HG02678 (cell line): ENCODE measurements around the gene KLRG1.

Experiments used
- ATAC-seq: cut with Tn5 transposase; IDR thresholded peaks from one replicate; pipeline ENCODE4 v1.9.1; 2021; ENCODE audit warnings: mild to moderate bottlenecking, moderate library complexity; ENCODE audit not compliant: unreplicated experiment

KLRG1 gene

DNA sequence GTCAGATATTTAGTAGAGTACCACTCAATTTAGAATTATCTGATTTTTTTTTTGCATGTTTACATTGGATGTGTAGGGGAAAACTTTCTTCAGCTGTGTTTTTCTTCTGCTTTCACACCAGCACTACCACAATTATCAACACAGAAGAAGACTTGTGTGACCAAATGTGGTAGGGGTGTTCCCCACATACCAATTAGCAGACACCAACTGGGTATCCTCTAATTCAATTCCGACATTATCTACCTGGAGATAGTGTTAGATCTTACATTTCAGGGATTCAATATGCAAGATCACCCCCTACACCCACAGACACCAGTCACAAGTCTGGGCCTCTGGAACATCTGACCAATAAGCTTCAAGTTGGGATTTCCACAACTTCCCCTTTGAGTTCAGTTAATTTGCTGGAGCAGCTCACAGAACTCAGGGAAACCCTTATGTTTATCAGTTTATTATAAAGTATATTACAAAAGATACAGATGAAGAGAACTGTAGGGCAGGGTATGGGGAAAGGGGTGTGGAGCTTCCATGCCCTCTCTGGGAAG lies 4.1 kb upstream of the KLRG1 start:
- no peak for ATAC-seq

GRCh38 chr12:8987163-8987562 lies 2.2 kb upstream of the KLRG1 start:
- ATAC-seq, result no peak

DNA sequence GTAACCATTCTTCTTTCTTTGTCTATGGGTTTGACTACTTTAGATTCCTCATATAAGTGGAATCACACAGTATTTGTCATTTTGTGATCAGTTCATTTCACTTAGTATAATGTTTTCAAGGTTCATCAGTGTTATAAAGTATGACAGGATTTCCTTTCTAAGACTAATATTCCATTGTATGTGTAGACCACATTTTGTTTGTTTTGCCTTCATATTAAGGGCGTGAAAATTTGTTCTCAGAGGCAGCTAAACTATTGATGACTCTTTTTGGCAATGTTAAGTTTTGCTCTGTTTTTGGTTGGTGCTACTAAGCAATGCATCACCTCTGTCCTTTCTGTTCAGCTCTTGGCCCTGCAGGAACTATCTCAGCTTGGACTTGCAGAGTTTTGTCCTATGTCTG lies 1.7 kb upstream of the KLRG1 start:
- no peak for ATAC-seq

DNA sequence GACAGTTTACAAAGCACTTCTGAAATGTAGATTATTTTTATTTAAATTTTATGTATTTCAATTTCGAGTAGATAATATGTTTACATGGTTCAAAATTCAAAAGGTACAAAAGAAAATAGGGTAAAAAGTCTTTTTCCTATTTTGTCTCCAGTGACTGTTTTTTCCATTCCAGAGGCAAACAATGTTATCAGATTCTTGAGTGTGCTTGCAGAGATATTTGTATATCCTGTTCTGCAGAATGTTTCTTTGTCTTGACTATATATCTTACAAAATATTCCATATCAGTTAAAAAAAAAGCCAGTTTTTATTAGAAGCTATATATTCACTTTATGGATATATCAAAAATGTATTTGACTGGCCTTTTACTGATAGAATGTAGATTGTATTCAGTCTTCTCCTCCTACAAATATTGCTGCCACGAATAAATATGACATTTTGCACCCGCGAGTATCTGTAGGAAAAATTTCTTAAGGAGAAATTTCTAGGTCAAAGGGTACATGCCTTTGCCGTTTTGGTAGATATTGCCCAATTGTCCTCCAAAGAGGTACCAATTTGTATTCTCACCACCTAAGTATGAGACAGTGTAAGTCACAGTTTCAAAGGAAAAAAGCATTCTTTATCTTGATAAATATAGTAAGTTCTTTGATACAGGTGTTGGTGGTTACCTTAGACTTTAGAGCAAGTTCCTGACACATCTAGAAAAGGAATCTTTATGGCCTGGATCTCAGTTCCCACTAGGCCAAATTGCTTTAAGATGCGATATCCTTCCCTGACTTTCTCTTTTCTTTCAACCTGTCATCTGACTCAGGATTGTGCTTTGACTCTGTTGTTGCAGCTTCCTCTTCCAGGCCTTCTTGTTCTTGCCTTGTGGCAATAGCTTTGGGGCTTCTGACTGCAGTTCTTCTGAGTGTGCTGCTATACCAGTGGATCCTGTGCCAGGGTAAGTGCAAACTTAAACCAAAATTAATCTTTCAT lies 2.3 kb downstream of the KLRG1 start:
- no peak for ATAC-seq

GRCh38 chr12:8993827-8994226 lies 4.5 kb downstream of the KLRG1 start:
- ATAC-seq, result no peak

GRCh38 chr12:8995021-8995775 lies 5.9 kb downstream of the KLRG1 start:
- no peak for ATAC-seq

GRCh38 chr12:8996682-8997405 lies 7.5 kb downstream of the KLRG1 start:
- peak; percentile 96 for ATAC-seq

- no peak for ATAC-seq
These were observed 11.9 kb downstream of the KLRG1 start for GRCh38 chr12:9001233-9001632.

DNA sequence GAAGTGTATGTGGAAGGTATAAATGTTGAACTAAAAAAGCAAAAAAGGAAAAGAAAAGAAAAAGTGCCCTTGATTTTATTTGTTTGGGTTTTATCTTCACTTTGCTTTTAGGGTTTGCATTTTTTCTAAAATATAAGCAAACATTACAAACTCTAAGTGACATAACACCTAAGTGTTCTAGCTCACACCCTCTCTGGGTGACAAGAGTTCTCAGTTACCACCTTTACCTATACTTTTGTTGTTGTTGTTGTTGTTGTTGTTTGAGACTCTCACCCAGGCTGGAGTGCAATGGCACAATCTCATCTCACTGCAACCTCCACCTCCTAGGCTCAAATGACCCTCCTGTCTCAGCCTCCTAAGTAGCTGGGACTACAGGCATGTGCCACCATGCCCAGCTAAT lies 13.0 kb downstream of the KLRG1 start:
- no peak for ATAC-seq

- no peak for ATAC-seq
These were observed 33.2 kb downstream of the KLRG1 start for GRCh38 chr12:9022592-9022991.

DNA sequence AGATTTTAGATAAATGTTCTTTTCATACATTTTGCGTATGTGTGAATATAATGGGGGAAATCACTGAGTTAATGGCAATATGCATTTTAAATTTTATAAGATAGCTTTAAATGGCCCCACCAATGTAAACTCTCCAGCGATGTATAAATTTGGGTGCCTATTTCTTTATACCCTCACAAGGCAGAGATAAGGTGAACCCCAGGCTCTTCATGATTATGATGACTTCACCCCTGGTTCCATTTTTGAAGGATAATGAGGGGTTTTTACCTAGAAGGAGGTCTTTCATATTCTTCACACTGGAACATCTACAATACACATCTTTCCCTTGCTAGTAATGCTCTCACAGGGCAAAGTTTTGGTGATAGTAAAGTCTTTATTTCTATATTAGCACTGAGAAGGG lies 35.2 kb downstream of the KLRG1 start:
- no peak for ATAC-seq

DNA sequence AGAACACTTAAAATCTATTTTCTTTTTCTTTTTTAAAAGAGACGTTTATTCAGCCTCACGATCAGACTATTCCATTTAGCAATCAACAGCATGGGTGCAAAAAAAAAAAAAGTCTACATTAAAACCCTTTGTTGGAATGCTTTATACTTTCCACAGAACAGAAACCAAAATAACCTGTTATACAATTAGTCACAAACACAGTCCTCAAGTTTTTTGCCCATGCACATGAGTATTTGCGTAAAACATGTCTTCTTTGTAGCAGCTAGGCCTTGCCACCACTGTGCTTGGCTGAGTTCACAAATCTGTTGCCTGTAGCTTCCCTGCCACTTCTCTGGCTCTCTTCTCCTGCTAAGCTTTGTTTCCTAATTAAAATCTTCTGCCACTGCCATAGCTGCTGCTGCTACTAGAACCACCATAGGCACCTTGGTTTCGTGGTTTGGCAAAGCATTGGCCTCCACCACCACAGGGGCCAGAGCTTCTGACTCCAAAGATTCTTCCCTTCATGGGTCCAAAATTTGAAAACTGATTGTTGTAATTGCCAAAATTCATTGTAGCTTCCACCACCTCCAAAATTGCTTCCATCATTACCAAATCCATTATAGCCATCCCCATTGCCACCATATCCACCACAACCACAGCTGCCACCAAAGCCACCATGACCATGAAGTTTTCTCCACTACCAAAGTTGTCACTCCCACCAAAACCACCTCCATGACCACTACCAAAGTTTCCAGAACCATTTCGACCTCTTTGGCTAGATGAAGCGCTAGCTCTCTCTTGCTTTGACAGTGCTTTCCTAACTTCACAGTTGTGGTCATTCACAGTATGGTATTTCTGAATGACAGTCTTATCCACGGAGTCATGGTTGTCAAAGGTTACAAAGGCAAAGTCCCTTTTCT lies 38.1 kb downstream of the KLRG1 start:
- no peak for ATAC-seq

GRCh38 chr12:9030776-9031175 lies 41.4 kb downstream of the KLRG1 start:
- ATAC-seq, result no peak

- no peak for ATAC-seq
These were observed 43.0 kb downstream of the KLRG1 start for GRCh38 chr12:9032202-9032964.

DNA sequence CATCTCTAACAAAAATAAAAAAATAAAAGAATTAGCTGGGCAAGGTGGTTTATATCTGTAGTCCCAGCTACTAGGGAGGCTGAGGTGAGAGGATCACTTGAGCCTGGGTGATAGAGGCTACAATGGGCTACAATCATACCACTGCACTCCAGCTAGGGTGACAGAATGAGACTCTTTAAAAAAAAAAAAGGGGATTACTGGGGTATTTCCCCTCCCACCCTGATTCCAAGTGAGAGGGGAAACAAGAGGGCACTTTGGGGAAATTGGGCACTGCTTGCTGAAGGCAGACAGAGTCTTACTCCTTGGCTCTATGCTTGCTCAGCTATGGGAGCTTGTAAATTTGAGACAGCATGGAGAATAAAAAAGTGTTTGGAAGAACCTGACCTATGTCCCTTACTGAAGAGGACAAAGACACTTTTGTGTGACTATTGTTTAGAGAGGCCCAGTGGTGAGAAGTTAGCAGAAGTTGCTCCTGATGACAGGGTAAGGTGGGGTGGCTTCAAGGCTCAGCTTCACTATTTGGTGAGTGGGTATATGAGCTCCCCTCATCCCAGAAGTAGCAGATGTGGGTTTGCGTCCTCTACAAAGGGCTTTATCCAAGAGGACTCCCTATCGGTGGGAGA lies 44.0 kb downstream of the KLRG1 start:
- ATAC-seq, result no peak

GRCh38 chr12:9034095-9034494 lies 44.7 kb downstream of the KLRG1 start:
- ATAC-seq, result no peak

DNA sequence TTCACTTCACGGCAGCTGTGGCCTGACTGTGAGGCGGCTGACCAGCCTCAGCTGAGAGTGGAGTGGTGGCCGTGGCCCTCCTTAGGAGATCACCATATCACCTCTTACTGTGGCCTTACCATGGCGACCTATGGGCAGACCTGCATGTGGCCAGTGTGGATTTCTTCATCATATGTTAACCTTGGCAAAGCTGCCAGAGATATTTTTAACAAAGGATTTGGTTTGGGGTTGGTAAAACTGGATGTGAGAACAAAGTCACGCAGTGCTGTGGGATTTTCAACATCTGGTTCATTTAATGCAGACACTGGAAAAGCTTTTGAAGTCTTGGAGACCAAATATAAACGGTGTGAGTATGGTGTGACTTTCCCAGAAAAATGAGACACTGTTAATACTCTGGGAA lies 46.9 kb downstream of the KLRG1 start:
- ATAC-seq, result no peak

GRCh38 chr12:9037431-9037830 lies 48.1 kb downstream of the KLRG1 start:
- no peak for ATAC-seq
